Measurements from ENCODE around the gene CDCA8. TPM values are rescaled to one million over a fixed set of nuclear protein-coding genes. Genes with fewer than 3 reads are reported as not detected.

CDCA8 gene
- polyA plus RNA-seq (ENCODE audit: low read depth in 6 of 6), result 1 to 10 TPM in 4 of 6 donors, under 1 TPM in 1, not detected in 1; 0.63 to 1.6 (median 1.3) TPM

DNA sequence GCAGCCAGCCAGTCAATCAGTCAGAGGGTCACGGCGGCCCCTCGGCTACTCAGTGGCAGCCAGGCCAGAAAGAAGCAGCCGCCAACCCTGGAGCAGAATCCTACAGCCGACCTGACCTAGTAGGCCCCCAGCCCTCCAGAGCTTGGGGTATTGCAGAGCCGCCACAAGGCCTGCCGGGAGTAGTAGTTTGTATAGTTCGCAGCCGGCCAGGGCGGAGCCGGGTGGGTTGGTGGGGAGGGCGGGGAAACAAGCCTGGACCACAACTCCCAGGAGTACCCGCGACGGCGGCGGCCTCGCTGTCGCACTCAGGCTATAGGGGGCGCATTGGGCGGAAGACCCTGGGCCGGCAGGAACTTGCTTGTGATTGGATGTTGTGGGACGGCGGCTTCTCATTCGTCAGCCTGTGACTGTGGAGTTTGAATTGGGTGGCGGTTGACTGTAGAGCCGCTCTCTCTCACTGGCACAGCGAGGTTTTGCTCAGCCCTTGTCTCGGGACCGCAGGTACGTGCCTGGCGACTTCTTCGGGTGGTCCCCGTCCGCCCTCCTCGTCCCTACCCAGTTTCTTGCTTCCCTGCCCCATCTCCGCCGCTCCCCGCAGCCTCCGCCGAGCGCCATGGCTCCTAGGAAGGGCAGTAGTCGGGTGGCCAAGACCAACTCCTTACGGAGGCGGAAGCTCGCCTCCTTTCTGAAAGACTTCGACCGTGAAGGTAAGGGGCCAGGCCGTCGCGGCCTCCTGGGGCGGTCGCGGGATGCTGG, at the start of gene CDCA8:
CDCA8 (plus strand) TSS at position 439 of the 756 bp plus-strand sequence; CDS start at position 614, 175 bp downstream.
- peaks cover 39 to 43% (median 40%) of the 10 kb centered on the region in 3 donors for H3K4me1 Mint-ChIP-seq

DNA sequence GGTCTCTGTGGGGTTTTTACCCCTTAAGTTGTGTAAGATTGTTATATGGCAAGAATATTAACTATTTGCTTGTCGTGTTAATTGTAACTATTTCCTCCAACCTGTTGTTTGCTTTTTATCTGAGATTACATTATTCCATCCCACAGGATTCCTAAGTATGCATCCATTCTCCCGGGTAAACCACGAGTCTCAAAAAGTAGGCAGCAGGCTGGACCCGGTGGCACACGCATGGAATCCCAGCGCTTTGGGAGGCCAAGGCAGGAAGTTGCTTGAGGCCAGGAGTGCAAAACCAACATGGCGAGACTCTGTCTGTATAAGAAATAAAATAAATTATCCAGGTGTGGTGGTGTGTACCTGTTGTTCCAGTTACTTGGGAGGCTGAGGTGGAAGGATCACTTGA, 45.0 kb upstream of the CDCA8 start:
- H3K4me3 Mint-ChIP-seq, result no peak overlapping the region
- H3K27me3 Mint-ChIP-seq, result peaks cover 3 to 32% (median 7%) of the 10 kb centered on the region in 3 donors
- H3K4me1 Mint-ChIP-seq, result no peaks in the 10 kb centered on the region
- no peaks in the 10 kb centered on the region for H3K36me3 Mint-ChIP-seq
- ATAC-seq (ENCODE audit: low read depth in 2 of 2), result no peak
- H3K9me3 Mint-ChIP-seq, result peaks cover 0 to 6% (median 0%) of the 10 kb centered on the region in 7 donors
- H3K27ac Mint-ChIP-seq, result no peak overlapping the region
- no peak for DNase-seq

More for the DNA sequence above, at the start of gene CDCA8:
- Mint-ChIP-seq H3K9me3 (no peaks in the 10 kb centered on the region), H3K27me3 (no peaks in the 10 kb centered on the region), H3K27ac (peak within 1 kb of the TSS in 4 of 6 donors; percentile 92 to 96 (median 94)), H3K36me3 (no peaks in the 10 kb centered on the region), H3K4me3 (peak within 1 kb of the TSS; percentile 87 to 99 (median 97))
- DNase-seq (peak; percentile 99), ATAC-seq (ENCODE audit: low read depth in 2 of 2) (peak; percentile 84 to 85)

DNA sequence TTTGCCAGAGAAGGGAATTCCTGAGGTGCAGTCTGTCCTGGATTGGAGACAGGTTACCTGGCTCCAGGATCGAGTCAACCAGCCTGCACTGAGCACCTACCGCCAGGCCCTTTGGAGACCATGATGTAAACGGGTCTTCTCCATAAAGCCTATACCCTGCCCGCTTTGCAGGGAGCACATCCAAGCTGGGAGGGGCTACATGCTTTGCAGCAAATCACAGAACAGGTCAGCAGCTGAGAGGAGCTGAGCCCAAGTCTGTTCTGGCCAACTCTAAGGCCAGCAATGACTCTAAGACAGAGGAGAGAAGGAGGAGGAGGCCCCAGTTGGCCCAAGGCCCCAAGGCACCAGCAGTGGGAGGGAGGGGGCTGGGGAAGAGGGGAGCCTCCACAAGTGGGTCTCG, 42.1 kb upstream of the CDCA8 start:
- Mint-ChIP-seq H3K9me3 (no peaks in the 10 kb centered on the region), H3K4me3 (no peak overlapping the region), H3K27me3 (peaks cover 0 to 16% (median 5%) of the 10 kb centered on the region in 3 donors), H3K27ac (peak overlapping the region in 1 of 6 donors; percentile 53), H3K4me1 (no peaks in the 10 kb centered on the region), H3K36me3 (no peaks in the 10 kb centered on the region)
- no peak for ATAC-seq (ENCODE audit: low read depth in 2 of 2)
- no peak for DNase-seq

DNA sequence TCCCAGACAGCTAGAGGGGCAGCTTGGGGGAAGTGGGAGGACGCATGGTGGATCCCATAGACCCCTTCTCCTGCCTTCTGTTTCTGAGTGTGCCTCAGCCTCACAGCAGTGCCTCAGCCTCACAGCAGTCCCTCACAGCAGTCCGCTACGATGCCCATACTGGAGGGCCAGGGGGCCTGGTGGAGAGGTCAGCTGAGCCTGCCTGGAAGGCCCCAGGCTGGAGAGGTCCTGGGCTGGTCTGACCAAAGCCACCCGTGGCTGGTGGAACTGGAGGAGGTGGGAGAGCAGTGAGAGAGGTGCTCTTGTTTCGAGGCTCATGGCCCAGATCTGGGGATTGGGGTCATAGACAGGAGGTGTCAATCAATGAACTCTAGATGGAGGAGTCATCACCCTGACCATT, 41.6 kb upstream of the CDCA8 start:
- Mint-ChIP-seq H3K27me3 (peaks cover 0 to 20% (median 8%) of the 10 kb centered on the region in 3 donors), H3K4me3 (no peak overlapping the region), H3K36me3 (no peaks in the 10 kb centered on the region), H3K9me3 (no peaks in the 10 kb centered on the region), H3K4me1 (no peaks in the 10 kb centered on the region), H3K27ac (no peak overlapping the region)
- ATAC-seq (ENCODE audit: low read depth in 2 of 2), result no peak
- DNase-seq, result no peak

DNA sequence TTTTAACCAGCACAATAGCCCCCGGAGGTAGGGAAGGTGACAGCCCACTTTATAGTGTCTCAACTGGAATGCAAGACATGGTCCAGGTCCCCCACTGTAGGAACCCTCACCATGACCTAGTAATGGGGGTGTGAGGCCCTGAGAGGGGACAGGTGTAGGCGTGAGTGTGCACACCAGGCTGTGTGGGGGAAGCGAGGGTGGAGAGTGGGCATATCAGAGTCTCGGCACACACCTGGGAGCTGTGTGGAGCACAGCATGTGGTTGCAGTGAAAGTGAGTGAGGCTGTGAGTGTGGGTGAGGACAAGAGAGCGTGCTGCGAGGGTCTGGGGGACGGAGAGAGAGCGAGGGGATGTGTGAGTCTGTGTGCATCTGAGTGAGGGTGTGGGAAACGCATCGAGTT, 40.5 kb upstream of the CDCA8 start:
- no peaks in the 10 kb centered on the region for H3K36me3 Mint-ChIP-seq
- no peaks in the 10 kb centered on the region for H3K4me1 Mint-ChIP-seq
- peak overlapping the region in 1 of 6 donors; percentile 85 for H3K27ac Mint-ChIP-seq
- DNase-seq, result no peak
- ATAC-seq (ENCODE audit: low read depth in 2 of 2), result no peak
- no peaks in the 10 kb centered on the region for H3K9me3 Mint-ChIP-seq
- H3K27me3 Mint-ChIP-seq, result peaks cover 5 to 25% (median 8%) of the 10 kb centered on the region in 3 donors
- H3K4me3 Mint-ChIP-seq, result no peak overlapping the region

DNA sequence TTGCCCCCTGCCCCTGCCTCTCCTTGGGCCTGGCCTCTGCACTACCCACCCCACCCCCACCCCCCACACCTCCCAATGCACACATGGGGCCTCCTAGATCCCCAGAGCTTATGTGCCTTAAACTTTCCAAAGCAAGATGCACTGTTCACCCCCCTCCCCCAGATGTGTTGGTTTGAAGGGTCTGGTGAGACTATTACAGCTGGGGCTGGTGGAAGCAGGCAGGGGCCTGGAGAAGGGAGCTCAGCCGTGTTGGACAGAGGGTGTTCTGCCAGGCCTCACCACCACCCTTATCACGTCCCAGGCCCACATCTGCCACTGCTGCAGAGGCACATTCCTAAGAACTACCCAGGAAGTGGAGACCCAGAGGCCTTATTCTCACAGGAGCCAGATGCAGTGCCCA, 39.3 kb upstream of the CDCA8 start:
- Mint-ChIP-seq H3K4me3 (no peak overlapping the region), H3K4me1 (no peaks in the 10 kb centered on the region), H3K36me3 (no peaks in the 10 kb centered on the region), H3K27ac (no peak overlapping the region), H3K9me3 (no peaks in the 10 kb centered on the region), H3K27me3 (peaks cover 8 to 29% (median 12%) of the 10 kb centered on the region in 3 donors)
- no peak for DNase-seq
- ATAC-seq (ENCODE audit: low read depth in 2 of 2), result no peak

DNA sequence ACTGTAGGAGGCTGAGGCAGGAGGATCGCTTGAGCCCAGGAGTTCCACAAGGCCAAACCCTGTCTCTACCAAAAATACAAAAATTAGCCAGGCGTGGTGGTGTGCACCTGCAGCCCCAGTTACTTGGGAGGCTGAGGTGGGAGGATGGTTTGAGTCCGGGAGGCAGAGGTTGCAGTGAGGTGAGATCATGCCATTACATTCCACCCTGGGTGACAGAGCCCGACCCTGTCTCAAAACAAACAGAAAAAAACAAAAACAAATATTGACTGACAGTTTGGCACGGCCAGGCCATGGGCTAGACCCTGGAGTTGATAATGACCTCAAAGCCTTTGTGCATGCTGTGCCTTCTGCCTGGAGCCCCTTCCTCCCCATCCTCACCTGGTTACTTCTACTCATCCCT, 38.4 kb upstream of the CDCA8 start:
- no peaks in the 10 kb centered on the region for H3K4me1 Mint-ChIP-seq
- H3K27ac Mint-ChIP-seq, result no peak overlapping the region
- no peaks in the 10 kb centered on the region for H3K36me3 Mint-ChIP-seq
- ATAC-seq (ENCODE audit: low read depth in 2 of 2), result no peak
- no peak overlapping the region for H3K4me3 Mint-ChIP-seq
- DNase-seq, result no peak
- H3K9me3 Mint-ChIP-seq, result peaks cover 0 to 2% (median 0%) of the 10 kb centered on the region in 7 donors
- H3K27me3 Mint-ChIP-seq, result peaks cover 9 to 30% (median 14%) of the 10 kb centered on the region in 3 donors

DNA sequence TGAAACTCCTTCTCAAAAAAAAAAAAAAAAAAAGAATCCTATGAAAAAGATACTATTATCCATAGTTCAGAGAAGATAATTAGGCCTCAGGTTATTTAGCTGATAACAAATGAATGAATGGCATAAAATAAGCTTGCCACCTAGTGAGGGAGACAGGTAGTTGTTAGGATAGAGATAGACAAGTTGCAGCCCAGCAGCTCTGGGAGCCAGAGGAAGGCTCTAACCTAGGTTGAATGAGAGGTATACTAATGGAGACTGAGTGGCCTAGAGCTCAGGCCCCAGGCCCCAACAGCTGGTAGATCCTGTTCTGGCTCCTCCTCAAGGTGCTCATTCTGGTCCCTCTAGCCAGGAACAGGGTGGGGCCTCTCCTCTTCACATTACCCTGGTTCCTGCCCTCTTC, 37.0 kb upstream of the CDCA8 start:
- peaks cover 0 to 2% (median 0%) of the 10 kb centered on the region in 7 donors for H3K9me3 Mint-ChIP-seq
- H3K4me3 Mint-ChIP-seq, result no peak overlapping the region

DNA sequence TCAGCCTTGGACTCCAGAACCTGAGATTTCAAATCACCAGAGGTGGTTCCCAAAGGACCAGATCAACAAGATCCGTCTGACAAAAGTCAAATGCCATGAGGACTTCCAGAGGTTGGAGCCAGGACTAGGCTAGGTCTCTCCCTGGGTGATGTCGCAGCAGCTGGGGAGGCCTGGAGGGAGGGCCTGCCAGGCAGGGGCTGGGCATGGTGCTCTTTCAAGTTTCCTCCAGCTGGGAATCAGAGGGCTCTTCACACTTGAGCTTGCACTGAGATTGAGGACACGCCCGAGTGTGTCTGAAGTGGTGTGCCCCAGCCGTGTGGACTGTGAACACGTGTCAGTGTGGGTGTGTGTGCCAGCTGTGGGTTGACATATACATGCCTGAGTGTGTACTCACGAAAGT, 36.3 kb upstream of the CDCA8 start:
- DNase-seq (no peak), ATAC-seq (ENCODE audit: low read depth in 2 of 2) (no peak)
- Mint-ChIP-seq H3K27ac (peak overlapping the region in 2 of 6 donors; percentile 57 to 94), H3K9me3 (peaks cover 0 to 2% (median 0%) of the 10 kb centered on the region in 7 donors), H3K4me1 (no peaks in the 10 kb centered on the region), H3K4me3 (no peak overlapping the region), H3K27me3 (peaks cover 13 to 45% (median 26%) of the 10 kb centered on the region in 3 donors), H3K36me3 (no peaks in the 10 kb centered on the region)

More for the DNA sequence above, 37.0 kb upstream of the CDCA8 start:
- Mint-ChIP-seq H3K36me3 (no peaks in the 10 kb centered on the region), H3K4me1 (no peaks in the 10 kb centered on the region), H3K27ac (no peak overlapping the region), H3K27me3 (peaks cover 11 to 38% (median 18%) of the 10 kb centered on the region in 3 donors)
- no peak for ATAC-seq (ENCODE audit: low read depth in 2 of 2)
- DNase-seq, result no peak

DNA sequence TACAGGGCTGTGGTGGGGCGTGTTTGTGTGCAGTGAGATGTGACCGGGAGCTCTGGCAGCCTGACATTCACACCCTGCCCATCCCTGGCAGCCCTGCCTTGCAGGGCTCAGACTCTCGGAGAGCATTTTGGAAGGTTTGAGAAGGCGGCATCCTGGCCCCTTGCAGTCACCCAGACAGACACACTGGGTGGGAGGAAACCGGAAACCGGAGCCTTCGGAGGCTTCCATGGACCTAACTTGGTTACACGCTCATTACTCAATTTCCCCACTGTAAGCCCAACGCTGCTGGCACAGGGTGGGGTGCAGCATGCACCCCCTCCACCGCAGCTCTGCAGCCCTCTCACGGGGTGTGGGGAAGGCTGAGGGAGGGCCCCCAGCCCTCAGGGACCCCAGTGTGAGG, 35.4 kb upstream of the CDCA8 start:
- H3K36me3 Mint-ChIP-seq, result no peaks in the 10 kb centered on the region
- H3K4me3 Mint-ChIP-seq, result no peak overlapping the region
- peaks cover 13 to 48% (median 27%) of the 10 kb centered on the region in 3 donors for H3K27me3 Mint-ChIP-seq
- H3K9me3 Mint-ChIP-seq, result peaks cover 0 to 2% (median 0%) of the 10 kb centered on the region in 7 donors
- no peak for ATAC-seq (ENCODE audit: low read depth in 2 of 2)
- H3K4me1 Mint-ChIP-seq, result no peaks in the 10 kb centered on the region
- no peak overlapping the region for H3K27ac Mint-ChIP-seq
- no peak for DNase-seq

DNA sequence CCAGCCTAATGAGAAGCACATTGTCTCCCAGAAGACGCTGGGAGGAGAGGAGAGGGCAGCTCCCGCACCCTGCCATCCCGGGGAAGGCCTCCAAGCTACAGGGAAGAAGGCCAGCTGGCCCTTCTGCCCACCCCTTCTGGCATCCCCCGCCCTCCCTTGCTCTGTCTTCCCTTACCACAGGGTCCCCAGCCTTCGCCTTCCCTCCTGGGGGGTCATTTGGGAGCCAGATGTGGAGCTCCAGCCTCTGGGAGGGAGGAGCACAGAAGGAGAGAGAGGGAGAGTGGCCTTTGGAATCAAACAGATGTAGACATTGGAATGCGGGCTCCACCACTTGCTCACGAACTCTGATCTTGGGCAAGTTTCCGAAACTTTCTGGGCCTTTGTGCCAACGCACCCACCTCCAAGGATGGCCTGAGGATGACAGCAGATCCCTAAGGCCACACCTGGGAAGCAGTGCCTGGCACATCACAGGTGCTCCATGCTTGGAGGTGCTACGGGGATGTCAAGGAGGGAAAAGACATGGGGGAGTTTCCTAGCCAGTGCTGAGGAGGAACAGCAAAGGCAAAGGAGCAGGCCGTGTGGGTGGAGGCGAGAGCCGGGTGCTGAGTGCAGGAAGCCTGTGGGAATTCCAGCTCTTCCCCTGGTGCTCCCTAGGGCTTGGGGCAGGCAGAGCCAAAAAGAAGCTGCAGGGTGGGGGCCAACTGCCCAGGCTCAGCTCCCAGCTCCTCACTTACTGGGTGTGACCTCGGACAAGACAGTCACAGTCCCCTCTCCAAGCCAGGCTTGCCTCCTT, 34.5 kb upstream of the CDCA8 start:
- H3K4me1 Mint-ChIP-seq, result no peaks in the 10 kb centered on the region

DNA sequence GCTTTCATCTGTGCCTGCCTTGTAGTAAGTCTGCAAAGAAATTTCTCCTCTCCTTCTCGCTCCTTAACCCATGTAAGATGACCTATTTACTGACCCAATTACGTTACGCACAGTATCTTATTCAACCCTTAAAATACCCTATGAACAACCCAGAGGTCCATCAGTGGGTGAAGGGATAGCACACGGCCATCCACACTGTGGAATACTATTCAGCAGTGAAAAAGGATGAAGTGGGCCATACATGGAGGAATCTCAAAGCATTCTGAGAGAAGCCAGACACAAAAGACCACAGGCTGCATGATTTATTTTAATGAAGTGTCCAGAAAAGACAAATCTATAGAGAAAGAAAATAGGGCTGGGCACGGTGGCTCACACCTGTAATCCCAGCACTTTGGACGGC, 33.8 kb upstream of the CDCA8 start:
- ATAC-seq (ENCODE audit: low read depth in 2 of 2), result no peak
- Mint-ChIP-seq H3K4me3 (no peak overlapping the region), H3K4me1 (no peaks in the 10 kb centered on the region), H3K27ac (peak overlapping the region in 1 of 6 donors; percentile 42), H3K36me3 (no peaks in the 10 kb centered on the region), H3K9me3 (peaks cover 0 to 2% (median 0%) of the 10 kb centered on the region in 7 donors), H3K27me3 (peaks cover 13 to 53% (median 27%) of the 10 kb centered on the region in 3 donors)
- no peak for DNase-seq

More for the DNA sequence above, 34.5 kb upstream of the CDCA8 start:
- peaks cover 13 to 53% (median 27%) of the 10 kb centered on the region in 3 donors for H3K27me3 Mint-ChIP-seq
- no peak overlapping the region for H3K27ac Mint-ChIP-seq
- no peak overlapping the region for H3K4me3 Mint-ChIP-seq
- ATAC-seq (ENCODE audit: low read depth in 2 of 2) (no peak), DNase-seq (no peak)
- no peaks in the 10 kb centered on the region for H3K36me3 Mint-ChIP-seq
- H3K9me3 Mint-ChIP-seq, result peaks cover 0 to 2% (median 0%) of the 10 kb centered on the region in 7 donors

DNA sequence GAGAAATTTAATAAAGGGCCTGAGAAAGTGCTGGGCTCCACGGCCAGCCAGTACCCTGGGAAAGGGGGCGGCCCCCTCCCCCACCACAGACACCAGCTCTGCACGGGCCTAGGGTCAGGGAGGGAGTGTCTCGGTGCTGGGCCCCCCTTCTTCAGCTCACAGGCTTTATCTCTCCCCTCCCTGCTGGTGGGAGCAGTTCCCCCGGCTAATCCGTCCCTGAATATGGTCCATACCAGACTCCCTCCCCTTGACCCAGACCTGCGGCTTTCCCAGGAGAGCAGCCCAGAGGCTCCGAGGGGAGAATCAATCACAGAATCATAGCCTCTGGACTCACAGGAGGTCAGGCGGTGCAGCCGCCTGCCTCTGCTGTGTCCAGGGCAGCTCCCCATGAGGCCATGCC, 31.7 kb upstream of the CDCA8 start:
- peak overlapping the region in 1 of 8 donors; percentile 50 for H3K4me3 Mint-ChIP-seq
- H3K27me3 Mint-ChIP-seq, result peaks cover 8 to 49% (median 27%) of the 10 kb centered on the region in 3 donors
- DNase-seq, result no peak
- no peak for ATAC-seq (ENCODE audit: low read depth in 2 of 2)
- no peaks in the 10 kb centered on the region for H3K36me3 Mint-ChIP-seq
- H3K27ac Mint-ChIP-seq, result no peak overlapping the region
- peaks cover 0 to 2% (median 0%) of the 10 kb centered on the region in 7 donors for H3K9me3 Mint-ChIP-seq
- H3K4me1 Mint-ChIP-seq, result no peaks in the 10 kb centered on the region
